Measurements from ENCODE around the gene TTC28. TPM values are rescaled to one million over a fixed set of nuclear protein-coding genes. Genes with fewer than 3 reads are reported as not detected.

TTC28 gene
- total RNA-seq, 1 donor from 2014 or later = 13.5 TPM

DNA sequence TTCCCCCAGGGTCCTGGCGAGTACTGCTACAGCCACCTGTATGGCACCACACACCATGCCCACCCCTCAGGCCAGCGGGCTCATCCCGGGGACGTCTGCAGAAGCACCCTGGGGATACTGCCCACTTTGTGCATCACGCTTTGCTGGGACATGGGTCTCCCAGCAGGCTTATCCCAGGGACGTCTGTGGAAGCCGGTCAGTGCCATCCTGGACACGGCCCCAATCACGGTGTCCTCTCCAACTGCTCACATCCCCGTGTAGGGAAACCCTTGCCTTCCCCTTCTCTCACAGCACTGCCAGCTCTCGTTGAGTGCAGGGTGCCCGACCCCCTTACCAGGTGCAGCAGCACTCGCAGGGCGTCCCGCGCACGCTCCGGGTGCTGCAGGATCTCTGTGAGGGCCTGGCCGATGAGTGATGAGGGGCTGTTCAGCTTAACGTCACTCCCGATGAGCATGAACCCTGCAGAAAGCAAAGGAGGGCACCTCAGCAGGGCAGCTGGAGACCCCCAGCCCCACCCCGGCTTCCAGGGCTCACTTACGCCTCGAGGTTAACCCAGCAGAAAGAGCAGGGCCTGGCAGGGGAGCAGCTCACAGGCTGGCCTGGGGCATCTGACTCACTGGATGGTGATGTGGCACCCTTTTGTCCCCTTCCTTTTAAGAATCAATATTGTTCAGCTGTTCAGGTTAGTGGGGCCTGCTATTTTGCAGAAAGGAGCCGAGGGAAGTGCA, 683.7 kb downstream of the TTC28 start:
- no peak for DNase-seq (ENCODE audit: low read depth)
- H3K4me3 ChIP-seq (ENCODE audit: low read depth, low read length) = no peak overlapping the region
- H3K27me3 ChIP-seq (ENCODE audit: control insufficient read depth, insufficient read depth, low read length) = no peaks in the 10 kb centered on the region
- no peaks in the 10 kb centered on the region for H3K36me3 ChIP-seq (ENCODE audit: control insufficient read depth, insufficient read depth, low read length)
- TF ChIP-seq, protein P1, sequence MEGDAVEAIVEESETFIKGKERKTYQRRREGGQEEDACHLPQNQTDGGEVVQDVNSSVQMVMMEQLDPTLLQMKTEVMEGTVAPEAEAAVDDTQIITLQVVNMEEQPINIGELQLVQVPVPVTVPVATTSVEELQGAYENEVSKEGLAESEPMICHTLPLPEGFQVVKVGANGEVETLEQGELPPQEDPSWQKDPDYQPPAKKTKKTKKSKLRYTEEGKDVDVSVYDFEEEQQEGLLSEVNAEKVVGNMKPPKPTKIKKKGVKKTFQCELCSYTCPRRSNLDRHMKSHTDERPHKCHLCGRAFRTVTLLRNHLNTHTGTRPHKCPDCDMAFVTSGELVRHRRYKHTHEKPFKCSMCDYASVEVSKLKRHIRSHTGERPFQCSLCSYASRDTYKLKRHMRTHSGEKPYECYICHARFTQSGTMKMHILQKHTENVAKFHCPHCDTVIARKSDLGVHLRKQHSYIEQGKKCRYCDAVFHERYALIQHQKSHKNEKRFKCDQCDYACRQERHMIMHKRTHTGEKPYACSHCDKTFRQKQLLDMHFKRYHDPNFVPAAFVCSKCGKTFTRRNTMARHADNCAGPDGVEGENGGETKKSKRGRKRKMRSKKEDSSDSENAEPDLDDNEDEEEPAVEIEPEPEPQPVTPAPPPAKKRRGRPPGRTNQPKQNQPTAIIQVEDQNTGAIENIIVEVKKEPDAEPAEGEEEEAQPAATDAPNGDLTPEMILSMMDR (IDR thresholded peaks at IDR 0.05; ENCODE audit: insufficient read depth, low read length, poor library complexity, severe bottlenecking) = no peak

DNA sequence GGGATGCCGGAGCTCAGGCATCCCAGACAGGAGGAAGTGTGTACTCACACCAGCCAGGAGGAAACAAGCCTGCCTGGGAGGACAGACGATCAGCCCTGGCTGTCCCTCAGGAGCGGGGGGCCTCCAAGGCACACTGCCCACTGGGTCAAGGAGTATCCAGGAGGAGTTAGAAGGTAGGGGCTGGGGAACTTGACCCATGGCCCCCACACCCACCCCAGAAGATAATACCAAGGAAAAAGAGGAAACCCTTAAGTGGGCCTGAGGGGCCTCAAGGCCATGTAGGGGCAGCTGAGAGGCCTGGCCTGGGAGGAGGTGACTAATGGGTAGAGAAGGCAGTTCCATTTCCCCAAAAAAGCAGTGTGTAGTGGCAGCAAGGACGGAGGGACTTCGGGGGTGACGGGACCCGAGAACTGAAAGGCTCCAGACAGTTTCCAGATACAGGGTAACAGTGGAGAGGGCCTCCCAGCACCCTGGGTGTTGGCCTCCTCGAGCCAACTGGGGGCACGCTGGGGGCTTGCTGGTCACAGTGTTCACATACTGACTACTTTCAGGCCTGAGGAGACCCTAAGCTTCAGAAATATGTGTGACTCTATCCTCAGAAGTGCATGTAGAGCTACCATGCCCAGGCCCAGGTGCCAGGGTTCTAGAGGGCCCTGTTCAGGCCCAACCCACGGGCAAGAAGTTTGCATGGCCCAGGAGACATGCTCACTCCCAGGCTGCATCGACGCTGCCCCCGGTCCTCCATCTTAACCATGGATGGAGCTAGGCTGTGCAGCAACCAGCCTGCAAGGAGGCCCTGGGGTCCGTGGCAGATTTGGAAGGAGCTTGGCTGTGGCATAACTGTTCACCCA, 684.9 kb downstream of the TTC28 start:
- no peaks in the 10 kb centered on the region for H3K27me3 ChIP-seq (ENCODE audit: control insufficient read depth, insufficient read depth, low read length)
- no peak overlapping the region for H3K4me3 ChIP-seq (ENCODE audit: low read depth, low read length)
- DNase-seq (ENCODE audit: low read depth) = no peak
- TF ChIP-seq, protein P1 (IDR thresholded peaks at IDR 0.05; ENCODE audit: insufficient read depth, low read length, poor library complexity, severe bottlenecking) = no peak
- H3K36me3 ChIP-seq (ENCODE audit: control insufficient read depth, insufficient read depth, low read length) = no peaks in the 10 kb centered on the region

DNA sequence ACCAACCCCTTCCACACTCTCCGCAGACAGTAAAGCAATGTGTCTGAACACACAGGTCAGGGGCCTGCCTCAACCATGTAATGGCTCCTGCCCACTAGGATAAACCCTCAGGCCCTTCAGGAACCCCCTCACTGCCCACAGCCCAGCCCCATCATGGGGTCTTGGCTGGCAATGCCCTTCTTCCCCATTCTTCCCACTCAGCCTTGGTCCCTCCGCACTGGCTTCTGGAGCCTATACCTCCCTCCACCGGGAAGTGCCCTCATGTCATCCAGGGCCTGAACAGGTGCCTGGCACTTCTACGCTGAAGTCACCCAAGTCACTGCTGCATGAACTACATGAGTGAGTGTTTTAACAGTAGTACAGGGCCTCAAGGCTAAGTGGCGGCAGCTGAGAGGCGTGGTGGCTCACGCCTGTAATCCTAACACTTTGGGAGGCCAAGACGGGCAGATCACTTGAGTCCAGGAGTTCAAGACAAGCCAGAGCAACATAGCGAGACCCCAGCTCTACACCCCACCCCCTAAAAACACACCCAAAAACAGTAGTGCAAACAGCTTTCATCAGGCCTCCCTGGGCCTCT, 685.8 kb downstream of the TTC28 start:
- DNase-seq (ENCODE audit: low read depth) = no peak
- no peaks in the 10 kb centered on the region for H3K36me3 ChIP-seq (ENCODE audit: control insufficient read depth, insufficient read depth, low read length)

DNA sequence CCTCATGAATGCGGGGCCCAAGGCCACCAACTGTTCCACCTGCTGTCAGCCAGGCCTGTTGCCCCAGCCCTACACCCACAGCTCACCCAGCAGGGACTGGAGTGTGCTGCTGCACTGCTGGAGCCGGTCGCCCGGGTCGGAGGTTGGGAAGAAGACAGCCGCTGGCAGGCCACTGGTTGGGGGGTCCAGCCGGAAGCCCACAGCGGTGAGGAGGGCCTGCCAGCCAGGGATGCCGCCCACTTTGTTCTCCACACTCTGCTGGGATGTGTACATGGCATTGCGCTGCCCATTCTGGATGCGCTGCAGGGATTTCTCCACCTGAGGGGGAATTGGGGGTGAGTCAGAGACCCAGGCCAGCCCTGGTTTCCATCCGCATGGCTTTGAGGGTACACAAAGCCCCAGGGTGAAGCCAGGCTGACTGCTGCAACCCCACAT, 686.4 kb downstream of the TTC28 start:
- TF ChIP-seq, protein P1 (IDR thresholded peaks at IDR 0.05; ENCODE audit: insufficient read depth, low read length, poor library complexity, severe bottlenecking) = no peak
- DNase-seq (ENCODE audit: low read depth) = no peak
- H3K27me3 ChIP-seq (ENCODE audit: control insufficient read depth, insufficient read depth, low read length) = no peaks in the 10 kb centered on the region
- no peak overlapping the region for H3K4me3 ChIP-seq (ENCODE audit: low read depth, low read length)
- no peaks in the 10 kb centered on the region for H3K36me3 ChIP-seq (ENCODE audit: control insufficient read depth, insufficient read depth, low read length)

More for the DNA sequence above, 685.8 kb downstream of the TTC28 start:
- no peak overlapping the region for H3K4me3 ChIP-seq (ENCODE audit: low read depth, low read length)
- TF ChIP-seq, protein P1 (IDR thresholded peaks at IDR 0.05; ENCODE audit: insufficient read depth, low read length, poor library complexity, severe bottlenecking) = no peak
- no peaks in the 10 kb centered on the region for H3K27me3 ChIP-seq (ENCODE audit: control insufficient read depth, insufficient read depth, low read length)

DNA sequence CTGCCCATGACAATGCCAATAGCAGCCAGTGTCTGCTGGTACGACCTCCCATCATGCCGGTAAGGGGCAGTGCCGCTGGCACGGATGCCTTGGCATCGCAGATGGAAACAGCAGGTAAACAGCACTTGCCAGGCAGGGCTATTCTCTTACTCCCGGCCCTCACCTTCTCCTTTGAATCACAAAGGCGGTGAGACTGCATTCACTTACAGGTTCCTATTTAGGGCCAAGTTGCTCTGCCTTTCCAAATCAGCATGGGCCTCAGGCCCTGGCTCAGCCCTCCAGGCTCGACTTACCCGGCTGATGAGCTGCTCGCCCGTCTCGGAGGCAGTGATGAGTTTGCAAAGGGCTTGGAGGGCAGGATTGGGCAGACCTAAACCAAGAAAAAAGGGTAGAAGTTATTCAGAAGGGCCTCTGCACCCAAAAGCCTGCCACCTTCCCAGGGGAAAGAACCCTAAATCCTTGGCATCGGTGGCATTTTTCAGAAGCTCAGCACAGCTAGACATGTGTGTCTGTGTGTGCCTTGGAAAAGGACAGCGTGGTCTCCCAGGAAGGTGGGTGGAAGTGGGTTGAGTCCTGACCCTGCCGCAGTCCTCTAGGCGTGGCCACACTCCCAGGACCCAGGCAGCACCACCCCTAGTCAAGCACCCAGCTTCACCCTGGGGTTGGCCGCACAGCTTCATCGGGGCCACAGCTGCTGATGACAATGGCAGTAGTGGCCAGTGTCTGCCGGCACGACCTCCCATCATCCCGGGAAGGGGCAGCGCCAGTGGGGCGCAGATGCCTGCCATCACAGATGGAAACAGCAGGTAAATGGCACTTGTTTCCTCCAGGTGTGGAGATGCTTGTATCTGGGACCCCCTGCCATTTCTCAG, 687.1 kb downstream of the TTC28 start:
- TF ChIP-seq, protein P1 (IDR thresholded peaks at IDR 0.05; ENCODE audit: insufficient read depth, low read length, poor library complexity, severe bottlenecking) = no peak
- no peaks in the 10 kb centered on the region for H3K27me3 ChIP-seq (ENCODE audit: control insufficient read depth, insufficient read depth, low read length)
- no peaks in the 10 kb centered on the region for H3K36me3 ChIP-seq (ENCODE audit: control insufficient read depth, insufficient read depth, low read length)
- DNase-seq (ENCODE audit: low read depth) = no peak
- no peak overlapping the region for H3K4me3 ChIP-seq (ENCODE audit: low read depth, low read length)
